Body of pancreas (tissue), 4 donors: Measurements from ENCODE around the gene TMEM130.

Experiments used
- CTCF ChIP-seq, 7 experiments: fragments of 450-650 bp in 4 of 7; fragments of 200-600 bp in 3 of 7; sonication (generic) in 3 of 7; IDR thresholded peaks; one replicate each; pipeline ENCODE4 v1.5.1; 2016 to 2019; ENCODE audit warnings: antibody characterized with exemption in 7 of 7
- POLR2A ChIP-seq, 3 donors: fragments of 450-650 bp; IDR thresholded peaks; one replicate each; pipeline ENCODE4 v1.6.1; 2016; ENCODE audit warnings: antibody characterized with exemption in 3 of 3, mild to moderate bottlenecking in 2 of 3

- TF ChIP-seq CTCF (IDR thresholded peaks at IDR 0.05) (no peak), POLR2A (IDR thresholded peaks at IDR 0.05) (no peak)
Observed at GRCh38 chr7:98862203-98862602, 7.6 kb downstream of the TMEM130 start.
